NOMO-1 treated with dmso at 0.1 percent for 144 hours (cell line): ENCODE measurements around the gene RSPH6A.
"Not testable (repeated sequence)": the region's sequence is repeated elsewhere in the genome, so short reads cannot be mapped to it uniquely, and the experiment has no call there.

Source experiments
- DNase-seq: peaks from one replicate; lab custom pipeline; 2025; ENCODE audit not compliant: unreplicated experiment; lab: John Stamatoyannopoulos, UW

The RSPH6A gene

GRCh38 chr19:45804140-45804958 lies 10.8 kb downstream of the RSPH6A start:
- no peak for DNase-seq

DNA sequence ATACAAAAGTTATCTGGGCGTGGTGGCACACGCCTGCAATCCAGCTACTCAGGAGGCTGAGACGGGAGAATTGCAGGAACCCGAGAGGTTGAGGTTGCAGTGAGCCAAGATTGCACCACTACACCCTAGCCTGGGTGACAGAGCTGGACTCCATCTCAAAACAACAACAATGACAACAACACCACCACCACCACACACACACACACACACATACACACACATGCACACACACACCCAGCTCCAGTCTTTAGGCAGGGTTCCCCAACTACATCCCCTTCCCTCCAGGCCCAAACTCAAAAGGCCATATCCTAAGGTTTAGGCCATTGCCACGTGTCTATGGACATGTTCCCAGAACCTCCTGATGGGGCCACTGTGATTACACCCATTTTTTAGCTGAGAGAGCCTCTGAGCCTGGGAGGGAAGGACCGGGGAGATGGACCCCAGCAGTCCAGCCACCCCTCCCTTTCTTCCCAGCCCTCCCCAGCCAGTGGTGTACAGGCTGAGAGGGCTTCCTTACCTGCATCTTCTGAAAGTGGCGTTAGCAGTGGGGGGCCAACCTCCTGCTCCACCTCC lies 13.4 kb downstream of the RSPH6A start:
- no peak for DNase-seq

DNA sequence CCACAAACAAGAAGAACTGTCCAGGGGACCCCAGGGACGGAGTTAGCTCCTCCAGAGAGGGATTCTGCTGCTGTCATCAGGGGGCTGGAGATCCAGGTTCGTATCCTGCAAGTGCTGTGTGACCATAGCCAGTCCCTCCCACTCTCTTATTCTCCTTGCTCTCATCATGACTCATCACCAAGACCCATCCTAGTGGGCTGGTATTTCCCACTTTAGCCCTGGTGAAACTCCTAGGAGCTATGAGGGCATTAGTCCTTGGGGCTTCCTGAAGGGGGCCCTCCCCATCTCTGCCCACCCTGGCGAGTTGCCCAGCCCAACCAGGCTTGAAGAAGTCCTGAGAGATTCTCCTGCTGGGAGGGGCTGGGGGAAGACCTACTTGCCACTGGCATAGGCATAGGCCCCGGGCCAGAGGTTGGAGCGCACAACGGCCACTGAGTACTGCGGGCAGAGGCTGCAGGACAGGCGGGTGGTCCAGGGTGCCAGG lies 15.0 kb downstream of the RSPH6A start:
- no peak for DNase-seq

DNA sequence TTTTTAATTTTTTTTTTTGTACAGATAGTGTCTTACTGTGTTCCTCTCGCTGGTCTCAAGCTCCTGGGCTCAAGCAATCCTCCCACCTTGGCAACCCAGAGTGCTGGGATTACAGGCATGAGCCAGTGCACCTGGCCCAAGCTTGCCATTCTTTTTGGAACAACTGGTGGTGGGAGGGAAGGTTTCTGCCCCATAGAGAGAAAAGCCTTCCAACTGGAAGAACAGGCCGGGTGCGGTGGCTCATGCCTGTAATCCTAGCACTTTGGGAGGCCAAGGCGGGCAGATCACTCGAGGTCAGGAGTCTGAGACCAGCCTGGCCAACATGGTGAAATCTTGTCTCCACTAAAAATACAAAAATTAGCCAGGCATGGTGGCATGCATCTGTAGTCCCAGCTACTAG lies 15.6 kb downstream of the RSPH6A start:
- DNase-seq = not testable (repeated sequence)

- no peak for DNase-seq
Observed at GRCh38 chr19:45798995-45799517, 16.1 kb downstream of the RSPH6A start.

DNA sequence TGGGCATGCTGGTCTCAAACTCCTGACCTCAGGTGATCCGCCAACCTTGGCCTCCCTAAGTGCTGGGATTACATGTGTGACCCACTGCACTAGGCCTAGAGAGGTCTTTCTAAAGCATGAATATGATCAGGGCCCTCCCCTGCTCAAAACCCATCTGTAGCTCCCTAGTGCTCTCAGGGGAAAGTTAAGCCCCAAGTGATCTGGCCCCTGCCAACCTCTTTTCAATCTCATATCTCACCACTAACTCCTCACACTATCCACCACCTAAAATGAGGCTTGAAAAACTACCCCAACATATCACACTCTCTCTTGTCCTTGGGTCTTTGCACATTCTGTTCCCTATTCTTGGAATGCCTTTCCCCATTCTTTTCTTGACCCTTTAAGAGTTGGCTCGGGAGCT lies 20.5 kb downstream of the RSPH6A start:
- no peak for DNase-seq

- DNase-seq = no peak
Observed at GRCh38 chr19:45793876-45794275, 21.2 kb downstream of the RSPH6A start.

DNA sequence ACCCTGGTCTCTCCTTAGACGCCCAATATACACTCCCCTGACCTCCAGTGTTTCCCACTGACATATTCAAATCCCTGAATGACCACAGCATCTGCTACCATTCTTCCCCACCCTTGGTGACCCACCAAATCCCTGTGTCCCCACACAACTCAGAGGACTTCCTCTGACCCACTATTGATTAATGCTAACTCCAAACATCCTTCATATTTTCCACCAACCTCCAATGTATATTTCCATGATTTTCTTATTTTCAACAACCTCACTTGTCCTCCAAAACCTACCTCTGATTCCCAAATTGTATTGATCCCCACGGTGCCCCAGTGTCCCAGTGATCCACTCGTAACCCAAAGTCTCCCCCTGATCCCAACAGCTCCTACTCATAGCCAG lies 21.9 kb downstream of the RSPH6A start:
- DNase-seq = no peak

- peak; percentile 95 for DNase-seq
Observed at GRCh38 chr19:45792470-45793177, 22.5 kb downstream of the RSPH6A start, which contains the start of gene DMWD. Gene DMWD (minus strand): TSS chr19:45792845. CDS start chr19:45792756, 89 bp downstream.

GRCh38 chr19:45791744-45792469 lies 23.2 kb downstream of the RSPH6A start:
- DNase-seq = no peak

DNA sequence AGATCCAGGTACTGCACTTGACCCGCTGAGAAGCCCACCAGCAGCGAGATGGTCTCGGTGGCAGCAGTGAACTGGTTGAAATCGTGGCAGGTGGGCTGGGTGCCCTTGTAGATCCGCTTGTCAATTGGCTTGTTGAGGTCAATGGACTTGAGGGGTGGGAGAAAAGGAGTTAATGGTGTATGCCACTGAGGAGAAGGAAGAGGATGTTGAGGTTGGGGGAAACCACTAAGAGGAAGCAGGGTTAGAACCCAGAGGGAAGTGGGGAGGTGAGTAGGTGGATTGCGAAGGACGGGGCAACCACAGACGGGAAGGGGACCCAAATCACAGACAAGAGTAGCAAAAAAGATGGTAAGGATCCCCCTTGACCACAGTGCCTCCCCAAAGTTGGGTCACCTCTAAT lies 24.2 kb downstream of the RSPH6A start:
- DNase-seq = peak; percentile 93

DNA sequence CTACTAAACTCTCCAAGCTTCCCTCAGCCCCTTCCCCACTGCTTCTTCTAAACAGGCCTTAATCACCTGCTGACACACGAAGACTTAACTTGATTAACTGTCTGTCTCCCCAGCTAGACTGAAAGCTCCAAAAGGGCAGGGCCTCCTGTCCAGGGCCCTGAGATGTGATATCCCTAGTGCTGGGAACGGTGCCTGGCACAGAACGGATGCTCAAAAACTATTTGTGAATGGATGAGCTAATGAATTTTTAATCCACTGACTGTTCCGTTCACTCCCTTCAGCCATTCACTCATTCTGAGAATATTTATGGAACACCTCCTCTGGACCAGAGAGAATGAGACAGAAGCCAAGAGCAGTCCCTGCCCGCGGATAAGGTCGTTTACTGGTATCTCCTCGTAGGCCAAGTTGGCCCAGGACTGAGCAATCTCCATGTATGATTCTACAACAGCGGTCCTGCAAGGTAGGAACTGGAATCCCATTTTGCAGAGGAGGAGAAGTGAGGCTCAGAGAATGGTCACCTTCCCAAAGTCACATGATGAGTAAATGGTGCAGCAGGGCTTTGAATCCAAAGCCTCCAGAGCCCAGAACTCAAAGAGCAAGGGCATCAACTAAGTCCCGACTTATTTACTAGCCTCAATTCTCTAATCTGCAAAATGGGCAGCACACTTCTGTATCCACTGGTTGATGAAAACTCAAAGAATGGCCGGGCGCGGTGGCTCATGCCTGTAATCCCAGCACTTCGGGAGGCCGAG lies 25.9 kb downstream of the RSPH6A start:
- no peak for DNase-seq

DNA sequence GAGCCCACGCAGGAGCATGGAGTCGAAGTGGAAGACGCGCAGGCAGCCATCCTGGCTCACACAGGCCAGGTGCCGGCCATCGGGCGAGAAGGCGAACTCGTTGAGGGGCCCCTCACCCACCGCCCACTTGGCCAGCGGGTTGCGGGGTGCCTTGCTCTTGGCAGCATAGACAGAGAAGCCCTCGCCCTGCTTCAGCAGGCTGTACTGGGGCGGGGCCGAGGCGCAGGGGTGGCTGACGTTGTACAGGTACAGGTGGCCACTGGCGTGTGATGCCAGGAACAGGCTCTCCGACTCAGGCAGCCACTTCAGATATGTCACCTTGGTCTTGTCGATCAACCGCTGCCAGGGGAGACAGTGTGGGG lies 28.6 kb downstream of the RSPH6A start:
- DNase-seq = no peak

DNA sequence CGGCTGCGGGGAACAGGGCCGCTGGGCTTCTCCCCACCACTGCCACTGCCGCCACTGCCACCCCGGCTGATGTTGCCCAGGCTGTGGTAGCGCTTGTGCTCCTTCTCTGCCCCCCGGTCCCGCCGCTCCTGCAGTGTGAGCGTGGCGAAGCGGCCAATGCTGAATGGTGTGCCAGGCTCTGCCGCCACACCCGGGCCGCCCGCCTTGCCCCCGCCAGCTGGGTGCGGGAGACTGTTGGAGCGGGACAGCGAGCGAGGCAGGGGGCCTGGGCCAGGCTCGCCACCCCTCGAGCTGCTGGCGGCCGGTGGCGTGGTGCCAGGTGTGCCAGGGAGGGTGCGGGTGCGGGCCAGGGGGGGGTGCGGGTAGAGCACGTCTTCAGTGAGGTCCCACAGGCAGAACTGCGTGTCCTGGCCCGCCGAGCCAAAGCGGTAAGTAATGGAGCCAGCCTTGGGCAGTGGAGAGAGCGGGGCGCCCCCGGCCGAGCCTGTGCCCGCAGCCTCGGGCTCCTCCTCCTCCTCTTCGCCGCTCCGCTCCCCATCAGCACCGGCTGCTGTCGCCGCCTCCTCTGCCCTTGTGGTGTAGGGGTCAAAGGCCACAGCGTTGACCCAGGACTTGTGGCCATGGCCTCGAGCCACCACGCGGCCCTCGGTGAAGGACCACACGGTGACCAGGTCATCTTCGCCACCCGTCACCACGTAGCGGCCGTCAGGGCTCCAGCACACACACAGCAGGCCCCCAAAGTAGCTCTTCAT lies 29.2 kb downstream of the RSPH6A start:
- DNase-seq = no peak

- no peak for DNase-seq
Observed at GRCh38 chr19:45785097-45785496, 30.0 kb downstream of the RSPH6A start.

DNA sequence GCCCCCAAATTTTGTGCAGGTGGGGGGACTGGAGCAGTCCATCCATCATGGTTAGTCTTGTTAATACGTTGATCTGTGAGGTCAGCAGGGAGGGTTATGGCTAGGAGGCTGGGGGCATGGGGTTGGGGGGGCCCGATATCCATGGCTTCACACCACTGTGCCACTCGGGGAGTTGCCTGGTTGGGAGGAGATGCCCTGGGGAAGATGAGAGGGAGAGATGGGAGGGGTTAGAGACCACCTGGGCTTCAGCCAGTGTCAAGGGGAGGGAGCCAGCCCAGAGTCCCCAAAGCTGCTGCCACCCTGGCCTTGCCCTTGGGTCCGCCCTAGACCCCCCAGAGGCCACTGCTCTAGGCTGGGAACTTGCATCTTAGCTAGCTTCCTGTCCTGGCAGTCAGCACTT lies 31.0 kb downstream of the RSPH6A start:
- no peak for DNase-seq

- no peak for DNase-seq
Observed at GRCh38 chr19:45782820-45783785, 32.0 kb downstream of the RSPH6A start.

DNA sequence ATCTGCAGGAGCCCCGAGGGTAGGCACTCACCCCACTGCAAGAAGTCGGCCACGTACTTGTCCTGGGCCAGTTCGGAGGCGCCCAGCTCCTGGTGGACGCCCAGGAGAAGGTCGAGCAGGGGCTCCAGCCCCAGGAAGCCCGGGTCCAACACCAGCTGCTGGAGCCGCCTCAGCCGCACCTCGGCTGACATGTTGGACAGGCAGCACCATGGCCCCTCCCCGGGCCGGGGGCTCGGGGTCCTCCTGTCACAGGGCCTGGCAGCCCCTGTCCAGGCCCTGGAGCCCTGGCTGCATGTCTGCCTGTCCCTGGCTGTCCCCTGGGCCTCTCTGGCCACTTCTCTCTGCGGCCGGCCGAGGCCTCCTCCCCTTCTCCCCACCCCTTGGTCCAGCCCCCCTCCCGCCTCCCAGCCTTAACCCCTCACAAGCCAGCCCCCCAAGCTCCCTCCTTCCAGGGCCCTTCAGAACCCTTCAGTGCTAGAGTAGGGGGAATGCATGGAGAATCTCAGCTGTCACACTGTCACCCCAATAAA lies 32.9 kb downstream of the RSPH6A start, which contains the start of gene DMPK:
Gene DMPK (minus strand): TSS at position 329 of the 530 bp plus-strand sequence. CDS start 138 bp downstream, at position 191.
- no peak for DNase-seq
